Loucy (cell line): ENCODE results near the gene DUSP16.

Experiments used
- H2AFZ ChIP-seq: fragments of 200-600 bp; sonication (generic); 2 replicates; pipeline ENCODE4 v1.6.0; 2016; ENCODE audit warnings: antibody characterized with exemption, mild to moderate bottlenecking, low read length, moderate library complexity
- H3F3A ChIP-seq: fragments of 200-600 bp; 2 replicates; pipeline ENCODE4 v1.6.0; 2016; ENCODE audit warnings: antibody characterized with exemption, low read depth, mild to moderate bottlenecking
- H3K27me3 ChIP-seq: fragments of 200-600 bp; sonication (generic); 2 replicates; pipeline ENCODE4 v1.6.1; 2014; ENCODE audit warnings: low read length, mild to moderate bottlenecking; ENCODE audit not compliant: insufficient read depth, poor library complexity, severe bottlenecking
- H3K36me3 ChIP-seq: fragments of 200-600 bp; sonication (generic); 2 replicates; pipeline ENCODE4 v1.6.1; 2016; ENCODE audit warnings: low read length; ENCODE audit not compliant: insufficient read depth
- H3K4me1 ChIP-seq: fragments of 200-600 bp; sonication (generic); 2 replicates; pipeline ENCODE4 v1.5.1; 2014; ENCODE audit warnings: low read length, mild to moderate bottlenecking; ENCODE audit not compliant: insufficient read depth, poor library complexity, severe bottlenecking
- H3K4me2 ChIP-seq: fragments of 200-600 bp; sonication (generic); 2 replicates; pipeline ENCODE4 v1.6.0; 2014; ENCODE audit warnings: antibody characterized with exemption, low read length, low read depth, mild to moderate bottlenecking; ENCODE audit not compliant: poor library complexity, severe bottlenecking
- H3K4me3 ChIP-seq: fragments of 200-600 bp; sonication (generic); 2 replicates; pipeline ENCODE4 v1.5.1; 2014; ENCODE audit warnings: low read length, mild to moderate bottlenecking, mixed read lengths; ENCODE audit not compliant: poor library complexity, severe bottlenecking
- H3K79me2 ChIP-seq: fragments of 200-600 bp; sonication (generic); 2 replicates; pipeline ENCODE4 v1.6.1; 2014; ENCODE audit warnings: low read length; ENCODE audit not compliant: insufficient read depth
- H3K9ac ChIP-seq: fragments of 200-600 bp; sonication (generic); 2 replicates; pipeline ENCODE4 v1.6.0; 2014; ENCODE audit warnings: mild to moderate bottlenecking, low read depth, low read length, moderate library complexity; ENCODE audit not compliant: poor library complexity, severe bottlenecking
- H3K9me2 ChIP-seq: fragments of 200-600 bp; sonication (generic); replicated peaks from 2 replicates; pipeline ENCODE4 v1.6.1; 2016; ENCODE audit warnings: low read depth, low read length, mixed read lengths
- H3K9me3 ChIP-seq: fragments of 200-600 bp; sonication (generic); 2 replicates; pipeline ENCODE4 v1.6.1; 2014; ENCODE audit warnings: mild to moderate bottlenecking, antibody characterized with exemption, low read length, low read depth; ENCODE audit not compliant: insufficient read depth
- H4K20me1 ChIP-seq: fragments of 200-600 bp; sonication (generic); 2 replicates; pipeline ENCODE4 v1.6.0; 2014; ENCODE audit warnings: antibody characterized with exemption, low read length, mild to moderate bottlenecking; ENCODE audit not compliant: insufficient read depth, poor library complexity, severe bottlenecking
- EZH2phosphoT487 ChIP-seq: fragments of 200-600 bp; IDR thresholded peaks from 2 replicates; pipeline ENCODE4 v1.6.1; 2018; ENCODE audit warnings: antibody characterized with exemption, mild to moderate bottlenecking, moderate library complexity, borderline replicate concordance
- TF ChIP-seq, protein P1 (sequence below): fragments of 200-600 bp; sonication (generic); conservative IDR thresholded peaks from 2 replicates; pipeline ENCODE4 v1.5.1; 2014; ENCODE audit warnings: mild to moderate bottlenecking, antibody characterized with exemption, low read length

DUSP16 gene

GRCh38 chr12:12465522-12465921 is 97.1 kb downstream of the DUSP16 start:
- no peaks in the 10 kb centered on the region for H3K9me3 ChIP-seq
- H3K4me3 ChIP-seq: no peak overlapping the region
- H3K9me2 ChIP-seq: no peaks in the 10 kb centered on the region
- H3K36me3 ChIP-seq: no peaks in the 10 kb centered on the region
- no peak overlapping the region for H3K9ac ChIP-seq
- H3K4me2 ChIP-seq: no peak overlapping the region
- no peaks in the 10 kb centered on the region for H3F3A ChIP-seq
- no peaks in the 10 kb centered on the region for H4K20me1 ChIP-seq
- TF ChIP-seq EZH2phosphoT487: no peak
- TF ChIP-seq, protein P1, sequence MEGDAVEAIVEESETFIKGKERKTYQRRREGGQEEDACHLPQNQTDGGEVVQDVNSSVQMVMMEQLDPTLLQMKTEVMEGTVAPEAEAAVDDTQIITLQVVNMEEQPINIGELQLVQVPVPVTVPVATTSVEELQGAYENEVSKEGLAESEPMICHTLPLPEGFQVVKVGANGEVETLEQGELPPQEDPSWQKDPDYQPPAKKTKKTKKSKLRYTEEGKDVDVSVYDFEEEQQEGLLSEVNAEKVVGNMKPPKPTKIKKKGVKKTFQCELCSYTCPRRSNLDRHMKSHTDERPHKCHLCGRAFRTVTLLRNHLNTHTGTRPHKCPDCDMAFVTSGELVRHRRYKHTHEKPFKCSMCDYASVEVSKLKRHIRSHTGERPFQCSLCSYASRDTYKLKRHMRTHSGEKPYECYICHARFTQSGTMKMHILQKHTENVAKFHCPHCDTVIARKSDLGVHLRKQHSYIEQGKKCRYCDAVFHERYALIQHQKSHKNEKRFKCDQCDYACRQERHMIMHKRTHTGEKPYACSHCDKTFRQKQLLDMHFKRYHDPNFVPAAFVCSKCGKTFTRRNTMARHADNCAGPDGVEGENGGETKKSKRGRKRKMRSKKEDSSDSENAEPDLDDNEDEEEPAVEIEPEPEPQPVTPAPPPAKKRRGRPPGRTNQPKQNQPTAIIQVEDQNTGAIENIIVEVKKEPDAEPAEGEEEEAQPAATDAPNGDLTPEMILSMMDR: no peak
- H3K79me2 ChIP-seq: no peaks in the 10 kb centered on the region
- H3K4me1 ChIP-seq: peaks cover 7% of the 10 kb centered on the region
- H2AFZ ChIP-seq: no peak overlapping the region
- no peaks in the 10 kb centered on the region for H3K27me3 ChIP-seq

DNA sequence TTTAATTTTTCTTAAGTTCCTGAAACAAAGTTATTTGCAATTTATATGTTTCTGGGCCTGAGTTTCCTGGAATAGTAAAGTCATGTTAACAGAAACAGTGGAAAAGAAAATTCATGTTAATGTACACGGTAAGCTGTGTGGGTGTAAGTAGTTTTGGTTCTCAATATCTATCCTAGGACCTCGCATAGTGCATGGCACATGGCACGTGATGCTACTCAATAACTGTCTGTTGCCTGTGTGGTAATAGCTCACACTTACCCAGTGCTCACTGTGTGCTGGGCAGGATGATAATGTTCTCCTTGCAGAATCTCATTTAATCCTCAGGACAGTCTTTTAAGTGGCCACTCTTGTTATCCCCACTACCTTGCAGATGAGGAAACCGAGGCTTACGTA is 100.7 kb downstream of the DUSP16 start:
- Histone ChIP-seq H3K27me3 (no peaks in the 10 kb centered on the region), H3K9me3 (no peaks in the 10 kb centered on the region), H3K36me3 (no peaks in the 10 kb centered on the region), H3K4me3 (no peak overlapping the region), H3K9ac (no peak overlapping the region), H3K4me2 (no peak overlapping the region), H3K4me1 (no peaks in the 10 kb centered on the region), H3F3A (no peaks in the 10 kb centered on the region), H3K9me2 (no peaks in the 10 kb centered on the region), H3K79me2 (no peaks in the 10 kb centered on the region), H2AFZ (no peak overlapping the region), H4K20me1 (no peaks in the 10 kb centered on the region)
- no peak for TF ChIP-seq EZH2phosphoT487
- TF ChIP-seq, protein P1: no peak

DNA sequence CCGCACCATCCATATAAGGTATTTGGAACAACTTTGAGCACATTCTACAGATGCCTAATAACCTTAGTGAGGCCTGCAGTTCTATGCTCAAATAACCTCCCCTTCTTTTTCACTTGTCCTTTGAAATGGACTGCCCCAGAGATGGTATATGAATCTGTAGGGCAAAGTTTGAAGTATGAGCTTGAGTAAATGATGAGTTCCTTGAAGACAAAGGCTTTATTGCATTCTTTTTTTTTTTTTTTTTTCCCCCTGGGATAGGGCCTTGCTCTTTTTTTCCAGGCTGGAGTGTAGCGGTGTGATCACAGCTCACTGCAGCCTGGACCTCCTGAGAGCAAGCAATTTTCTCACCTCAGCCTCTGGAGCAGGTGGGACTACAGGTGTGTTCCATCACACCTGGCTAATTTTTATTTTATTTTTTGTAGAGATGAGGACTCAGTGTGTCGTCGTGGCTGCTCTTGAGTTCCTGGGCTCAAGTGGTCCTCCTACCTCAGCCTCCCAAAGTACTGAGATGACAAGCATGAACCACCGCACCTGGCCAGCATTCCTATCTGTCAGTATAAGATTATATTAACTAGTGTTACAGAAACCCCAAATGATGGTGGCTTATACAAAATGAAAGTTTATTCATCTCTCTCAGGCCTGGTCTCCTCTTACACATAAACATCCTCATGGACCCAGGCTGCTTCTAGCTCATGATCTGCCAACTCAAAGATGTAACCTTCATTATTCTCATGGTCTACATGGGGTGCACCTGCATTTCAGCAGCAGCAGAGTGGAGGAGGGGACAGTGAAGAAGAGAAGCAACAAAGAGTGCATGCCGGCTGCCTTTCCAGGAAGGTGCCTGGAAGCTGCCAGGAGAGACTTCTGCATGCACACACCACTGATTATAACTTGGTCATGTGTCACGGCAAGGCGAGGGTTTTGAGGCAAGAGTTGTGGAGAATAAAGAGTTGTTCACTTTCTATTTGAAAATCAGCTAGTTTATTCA is 101.4 kb downstream of the DUSP16 start:
- TF ChIP-seq EZH2phosphoT487: no peak
- TF ChIP-seq, protein P1: no peak
- Histone ChIP-seq H3K36me3 (no peaks in the 10 kb centered on the region), H2AFZ (no peak overlapping the region), H3K9me3 (no peaks in the 10 kb centered on the region), H3K4me2 (no peak overlapping the region), H3K9me2 (no peaks in the 10 kb centered on the region), H3K4me1 (no peaks in the 10 kb centered on the region), H3K79me2 (no peaks in the 10 kb centered on the region), H3F3A (no peaks in the 10 kb centered on the region), H3K4me3 (no peak overlapping the region), H4K20me1 (no peaks in the 10 kb centered on the region), H3K27me3 (no peaks in the 10 kb centered on the region), H3K9ac (no peak overlapping the region)
